Loucy (cell line): ENCODE data around the gene NSMCE1.

Experiments
- H2AFZ ChIP-seq: fragments of 200-600 bp; sonication (generic); 2 replicates; pipeline ENCODE4 v1.6.0; 2016; ENCODE audit warnings: antibody characterized with exemption, mild to moderate bottlenecking, low read length, moderate library complexity
- H3F3A ChIP-seq: fragments of 200-600 bp; 2 replicates; pipeline ENCODE4 v1.6.0; 2016; ENCODE audit warnings: antibody characterized with exemption, low read depth, mild to moderate bottlenecking
- H3K27me3 ChIP-seq: fragments of 200-600 bp; sonication (generic); 2 replicates; pipeline ENCODE4 v1.6.1; 2014; ENCODE audit warnings: low read length, mild to moderate bottlenecking; ENCODE audit not compliant: insufficient read depth, poor library complexity, severe bottlenecking
- H3K36me3 ChIP-seq: fragments of 200-600 bp; sonication (generic); 2 replicates; pipeline ENCODE4 v1.6.1; 2016; ENCODE audit warnings: low read length; ENCODE audit not compliant: insufficient read depth
- H3K4me1 ChIP-seq: fragments of 200-600 bp; sonication (generic); 2 replicates; pipeline ENCODE4 v1.5.1; 2014; ENCODE audit warnings: low read length, mild to moderate bottlenecking; ENCODE audit not compliant: insufficient read depth, poor library complexity, severe bottlenecking
- H3K4me2 ChIP-seq: fragments of 200-600 bp; sonication (generic); 2 replicates; pipeline ENCODE4 v1.6.0; 2014; ENCODE audit warnings: antibody characterized with exemption, low read length, low read depth, mild to moderate bottlenecking; ENCODE audit not compliant: poor library complexity, severe bottlenecking
- H3K4me3 ChIP-seq: fragments of 200-600 bp; sonication (generic); 2 replicates; pipeline ENCODE4 v1.5.1; 2014; ENCODE audit warnings: low read length, mild to moderate bottlenecking, mixed read lengths; ENCODE audit not compliant: poor library complexity, severe bottlenecking
- H3K79me2 ChIP-seq: fragments of 200-600 bp; sonication (generic); 2 replicates; pipeline ENCODE4 v1.6.1; 2014; ENCODE audit warnings: low read length; ENCODE audit not compliant: insufficient read depth
- H3K9ac ChIP-seq: fragments of 200-600 bp; sonication (generic); 2 replicates; pipeline ENCODE4 v1.6.0; 2014; ENCODE audit warnings: mild to moderate bottlenecking, low read depth, low read length, moderate library complexity; ENCODE audit not compliant: poor library complexity, severe bottlenecking
- H3K9me2 ChIP-seq: fragments of 200-600 bp; sonication (generic); replicated peaks from 2 replicates; pipeline ENCODE4 v1.6.1; 2016; ENCODE audit warnings: low read depth, low read length, mixed read lengths
- H3K9me3 ChIP-seq: fragments of 200-600 bp; sonication (generic); 2 replicates; pipeline ENCODE4 v1.6.1; 2014; ENCODE audit warnings: mild to moderate bottlenecking, antibody characterized with exemption, low read length, low read depth; ENCODE audit not compliant: insufficient read depth
- H4K20me1 ChIP-seq: fragments of 200-600 bp; sonication (generic); 2 replicates; pipeline ENCODE4 v1.6.0; 2014; ENCODE audit warnings: antibody characterized with exemption, low read length, mild to moderate bottlenecking; ENCODE audit not compliant: insufficient read depth, poor library complexity, severe bottlenecking
- EZH2phosphoT487 ChIP-seq: fragments of 200-600 bp; IDR thresholded peaks from 2 replicates; pipeline ENCODE4 v1.6.1; 2018; ENCODE audit warnings: antibody characterized with exemption, mild to moderate bottlenecking, moderate library complexity, borderline replicate concordance
- TF ChIP-seq, protein P1 (sequence below): fragments of 200-600 bp; sonication (generic); conservative IDR thresholded peaks from 2 replicates; pipeline ENCODE4 v1.5.1; 2014; ENCODE audit warnings: mild to moderate bottlenecking, antibody characterized with exemption, low read length

Gene NSMCE1

GRCh38 chr16:27268376-27269299 is at the start of gene NSMCE1:
Gene NSMCE1, minus strand, starts transcription at chr16:27268772. Its CDS starts 11,202 bp downstream, at chr16:27257570.
- Histone ChIP-seq H3K4me1 (peaks cover 18% of the 10 kb centered on the region), H3K4me3 (peak within 1 kb of the TSS; percentile 90), H3F3A (no peaks in the 10 kb centered on the region), H3K9me2 (no peaks in the 10 kb centered on the region), H3K79me2 (peaks cover 24% of the 10 kb centered on the region), H3K9ac (peak within 1 kb of the TSS; percentile 92), H4K20me1 (no peaks in the 10 kb centered on the region), H2AFZ (peak within 1 kb of the TSS; percentile 86), H3K36me3 (no peaks in the 10 kb centered on the region), H3K4me2 (peak within 1 kb of the TSS; percentile 95), H3K27me3 (no peaks in the 10 kb centered on the region), H3K9me3 (no peaks in the 10 kb centered on the region)
- no peak for TF ChIP-seq EZH2phosphoT487
- TF ChIP-seq, protein P1, sequence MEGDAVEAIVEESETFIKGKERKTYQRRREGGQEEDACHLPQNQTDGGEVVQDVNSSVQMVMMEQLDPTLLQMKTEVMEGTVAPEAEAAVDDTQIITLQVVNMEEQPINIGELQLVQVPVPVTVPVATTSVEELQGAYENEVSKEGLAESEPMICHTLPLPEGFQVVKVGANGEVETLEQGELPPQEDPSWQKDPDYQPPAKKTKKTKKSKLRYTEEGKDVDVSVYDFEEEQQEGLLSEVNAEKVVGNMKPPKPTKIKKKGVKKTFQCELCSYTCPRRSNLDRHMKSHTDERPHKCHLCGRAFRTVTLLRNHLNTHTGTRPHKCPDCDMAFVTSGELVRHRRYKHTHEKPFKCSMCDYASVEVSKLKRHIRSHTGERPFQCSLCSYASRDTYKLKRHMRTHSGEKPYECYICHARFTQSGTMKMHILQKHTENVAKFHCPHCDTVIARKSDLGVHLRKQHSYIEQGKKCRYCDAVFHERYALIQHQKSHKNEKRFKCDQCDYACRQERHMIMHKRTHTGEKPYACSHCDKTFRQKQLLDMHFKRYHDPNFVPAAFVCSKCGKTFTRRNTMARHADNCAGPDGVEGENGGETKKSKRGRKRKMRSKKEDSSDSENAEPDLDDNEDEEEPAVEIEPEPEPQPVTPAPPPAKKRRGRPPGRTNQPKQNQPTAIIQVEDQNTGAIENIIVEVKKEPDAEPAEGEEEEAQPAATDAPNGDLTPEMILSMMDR: no peak

DNA sequence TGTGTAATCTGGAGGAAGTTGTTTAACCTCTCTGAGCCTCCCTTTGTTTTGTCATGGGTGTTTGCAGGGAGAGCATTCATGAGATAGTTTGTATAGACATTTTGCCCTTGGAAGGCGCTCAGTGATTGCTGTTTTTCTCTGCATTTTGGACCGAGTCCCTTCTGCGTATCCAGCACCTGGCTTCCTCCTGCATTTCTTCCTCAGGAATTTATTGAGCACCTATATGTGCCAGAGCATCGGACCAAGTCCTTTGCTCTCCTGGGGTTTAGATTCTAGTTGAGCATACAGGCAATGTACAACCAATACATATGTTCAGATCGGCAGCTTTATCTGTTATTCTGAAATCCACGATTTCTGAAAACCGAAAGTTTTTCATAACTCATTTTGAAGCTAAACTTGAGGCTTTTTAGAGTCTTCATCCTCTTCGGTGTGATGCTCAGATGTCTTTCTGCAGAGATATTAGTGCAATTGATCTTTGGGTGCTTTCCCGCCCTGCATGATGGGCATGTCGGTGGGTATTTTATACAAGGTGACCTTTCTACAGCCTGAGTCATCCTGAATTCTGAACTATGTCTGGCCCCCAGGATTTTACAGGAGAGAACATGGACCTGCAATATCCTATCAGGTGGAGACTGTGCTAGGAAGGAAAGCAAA is 49.3 kb upstream of the NSMCE1 start:
- Histone ChIP-seq H3K9ac (no peak overlapping the region), H3K27me3 (peaks cover 5% of the 10 kb centered on the region), H3K36me3 (no peaks in the 10 kb centered on the region), H4K20me1 (no peaks in the 10 kb centered on the region), H3K79me2 (peaks cover 4% of the 10 kb centered on the region; the same call in 1 of the 2 replicates), H2AFZ (no peak overlapping the region), H3F3A (no peaks in the 10 kb centered on the region), H3K4me3 (no peak overlapping the region), H3K4me1 (peaks cover 11% of the 10 kb centered on the region), H3K4me2 (no peak overlapping the region), H3K9me3 (no peaks in the 10 kb centered on the region), H3K9me2 (no peaks in the 10 kb centered on the region)
- TF ChIP-seq, protein P1: no peak
- TF ChIP-seq EZH2phosphoT487: no peak

DNA sequence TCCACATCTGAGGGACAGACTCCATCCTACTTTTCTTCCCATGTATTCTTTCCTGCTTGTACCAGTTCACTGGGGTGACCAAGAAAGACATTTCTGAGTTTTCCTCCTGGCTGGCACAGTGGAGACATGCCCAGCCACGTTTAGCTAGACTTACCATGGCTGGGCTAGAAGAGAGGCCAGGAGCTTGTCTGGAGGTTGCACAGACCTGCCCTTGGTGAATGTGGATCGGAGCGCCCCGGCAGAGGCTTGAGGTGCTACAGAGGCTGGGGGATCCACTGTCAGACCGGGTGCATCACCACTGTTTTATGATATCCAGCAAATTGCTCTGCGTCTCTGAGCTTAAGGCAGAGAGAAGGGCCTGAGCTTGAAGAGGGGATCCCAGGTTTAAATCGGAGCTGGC is 48.7 kb upstream of the NSMCE1 start:
- Histone ChIP-seq H3K4me3 (no peak overlapping the region), H3K9me3 (no peaks in the 10 kb centered on the region), H4K20me1 (no peaks in the 10 kb centered on the region), H3K36me3 (no peaks in the 10 kb centered on the region), H3K27me3 (peaks cover 5% of the 10 kb centered on the region), H3F3A (no peaks in the 10 kb centered on the region), H3K4me1 (peaks cover 11% of the 10 kb centered on the region), H2AFZ (no peak overlapping the region), H3K9ac (no peak overlapping the region), H3K4me2 (no peak overlapping the region), H3K79me2 (peaks cover 4% of the 10 kb centered on the region; the same call in 1 of the 2 replicates), H3K9me2 (no peaks in the 10 kb centered on the region)
- TF ChIP-seq, protein P1: no peak
- TF ChIP-seq EZH2phosphoT487: no peak
